HG03045 (cell line): ENCODE results near the gene POU2AF3.

Experiments
- ATAC-seq: cut with Tn5 transposase; IDR thresholded peaks from one replicate; pipeline ENCODE4 v1.9.1; 2021; ENCODE audit warnings: mild to moderate bottlenecking, moderate library complexity; ENCODE audit not compliant: unreplicated experiment

POU2AF3 gene

GRCh38 chr11:111324277-111324720, 26.0 kb downstream of the POU2AF3 start:
- no peak for ATAC-seq

GRCh38 chr11:111325259-111325658, 26.9 kb downstream of the POU2AF3 start:
- ATAC-seq, result no peak

- no peak for ATAC-seq
These were observed 28.5 kb downstream of the POU2AF3 start for GRCh38 chr11:111326824-111327223.

GRCh38 chr11:111327908-111328624, 29.7 kb downstream of the POU2AF3 start:
- ATAC-seq, result no peak

GRCh38 chr11:111329306-111330204, 31.2 kb downstream of the POU2AF3 start:
- ATAC-seq, result no peak

- no peak for ATAC-seq
These were observed 32.0 kb downstream of the POU2AF3 start for GRCh38 chr11:111330234-111330893.

- ATAC-seq, result no peak
These were observed 33.5 kb downstream of the POU2AF3 start for GRCh38 chr11:111331711-111332479.

GRCh38 chr11:111334532-111335502, 36.5 kb downstream of the POU2AF3 start:
- ATAC-seq, result no peak

- ATAC-seq, result no peak
These were observed 37.2 kb downstream of the POU2AF3 start for GRCh38 chr11:111335549-111335948.

GRCh38 chr11:111336062-111336461, 37.7 kb downstream of the POU2AF3 start:
- ATAC-seq, result no peak

GRCh38 chr11:111336582-111337256, 38.4 kb downstream of the POU2AF3 start:
- ATAC-seq, result no peak

- no peak for ATAC-seq
These were observed 41.5 kb downstream of the POU2AF3 start for GRCh38 chr11:111339758-111340388.

- ATAC-seq, result no peak
These were observed 44.0 kb downstream of the POU2AF3 start for GRCh38 chr11:111342329-111342728.

- ATAC-seq, result no peak
These were observed 45.7 kb downstream of the POU2AF3 start for GRCh38 chr11:111344032-111344431.

- no peak for ATAC-seq
These were observed 48.8 kb downstream of the POU2AF3 start for GRCh38 chr11:111347002-111347722.

- no peak for ATAC-seq
These were observed 49.4 kb downstream of the POU2AF3 start for GRCh38 chr11:111347723-111348115.

- ATAC-seq, result no peak
These were observed 49.8 kb downstream of the POU2AF3 start for GRCh38 chr11:111348147-111348546.

- no peak for ATAC-seq
These were observed 50.9 kb downstream of the POU2AF3 start for GRCh38 chr11:111349191-111349695.
